Testis (tissue), 2 donors: ENCODE measurements around the gene CNTN5.

ENCODE experiments used
- CTCF ChIP-seq, 3 experiments: fragments of 450-650 bp in 2 of 3; fragments of 200-600 bp in 1 of 3; sonication (generic) in 1 of 3; IDR thresholded peaks; one replicate each; pipeline ENCODE4 v1.5.1; 2016 to 2019; ENCODE audit warnings: antibody characterized with exemption in 3 of 3, mild to moderate bottlenecking in 2 of 3, moderate library complexity in 1 of 3
- POLR2A ChIP-seq: fragments of 450-650 bp; IDR thresholded peaks from one replicate; pipeline ENCODE4 v1.6.1; 2017; ENCODE audit warnings: antibody characterized with exemption, mild to moderate bottlenecking, moderate library complexity

- no peak for TF ChIP-seq CTCF (IDR thresholded peaks at IDR 0.05)
- no peak for TF ChIP-seq POLR2A
These were observed 431.3 kb downstream of the CNTN5 start for GRCh38 chr11:99452075-99452474.
